Vagina (tissue), 2 donors: ENCODE results near the gene ZC3H4.

Experiments
- POLR2A ChIP-seq, 2 donors: fragments of 450-650 bp; IDR thresholded peaks; one replicate each; pipeline ENCODE4 v1.6.1; 2017; ENCODE audit warnings: antibody characterized with exemption in 2 of 2, mild to moderate bottlenecking in 2 of 2, moderate library complexity in 2 of 2
- TF ChIP-seq, protein P1 (sequence below), 3 experiments: fragments of 450-650 bp in 2 of 3; fragments of 200-600 bp in 1 of 3; sonication (generic) in 1 of 3; IDR thresholded peaks; one replicate each; pipeline ENCODE4 v1.5.1; 2017 to 2019; ENCODE audit warnings: antibody characterized with exemption in 3 of 3, mild to moderate bottlenecking in 2 of 3, moderate library complexity in 2 of 3

DNA sequence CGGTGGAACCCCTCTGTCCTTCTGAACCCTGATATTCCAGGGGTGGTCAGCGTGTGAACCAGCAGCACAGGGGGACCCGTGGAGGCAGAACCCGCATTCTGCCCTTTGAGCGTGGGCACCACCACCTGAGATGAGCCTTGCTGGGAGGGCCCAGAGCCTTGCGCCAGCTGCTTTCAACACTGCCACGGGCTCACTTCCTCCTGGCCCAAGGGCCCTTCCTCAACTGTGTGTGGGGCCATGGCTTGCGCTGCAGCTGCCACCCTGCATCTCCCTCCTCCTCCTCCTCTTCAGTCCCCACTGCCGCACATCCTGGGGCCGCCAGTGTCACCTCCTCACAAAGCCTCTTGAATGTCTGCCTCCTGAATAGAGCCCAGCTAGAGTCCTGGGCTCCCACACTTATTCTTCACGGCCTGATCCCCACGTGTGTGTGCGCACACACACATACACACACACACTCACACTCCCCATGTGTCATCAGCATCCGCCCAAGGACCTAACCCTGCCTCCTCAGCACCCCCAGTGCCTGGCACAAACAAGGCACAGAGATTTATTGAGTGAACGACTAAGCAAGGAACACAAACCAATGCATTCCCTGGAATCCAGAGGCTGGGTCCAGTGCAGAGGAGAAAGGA lies 38.3 kb downstream of the ZC3H4 start:
- TF ChIP-seq, protein P1, sequence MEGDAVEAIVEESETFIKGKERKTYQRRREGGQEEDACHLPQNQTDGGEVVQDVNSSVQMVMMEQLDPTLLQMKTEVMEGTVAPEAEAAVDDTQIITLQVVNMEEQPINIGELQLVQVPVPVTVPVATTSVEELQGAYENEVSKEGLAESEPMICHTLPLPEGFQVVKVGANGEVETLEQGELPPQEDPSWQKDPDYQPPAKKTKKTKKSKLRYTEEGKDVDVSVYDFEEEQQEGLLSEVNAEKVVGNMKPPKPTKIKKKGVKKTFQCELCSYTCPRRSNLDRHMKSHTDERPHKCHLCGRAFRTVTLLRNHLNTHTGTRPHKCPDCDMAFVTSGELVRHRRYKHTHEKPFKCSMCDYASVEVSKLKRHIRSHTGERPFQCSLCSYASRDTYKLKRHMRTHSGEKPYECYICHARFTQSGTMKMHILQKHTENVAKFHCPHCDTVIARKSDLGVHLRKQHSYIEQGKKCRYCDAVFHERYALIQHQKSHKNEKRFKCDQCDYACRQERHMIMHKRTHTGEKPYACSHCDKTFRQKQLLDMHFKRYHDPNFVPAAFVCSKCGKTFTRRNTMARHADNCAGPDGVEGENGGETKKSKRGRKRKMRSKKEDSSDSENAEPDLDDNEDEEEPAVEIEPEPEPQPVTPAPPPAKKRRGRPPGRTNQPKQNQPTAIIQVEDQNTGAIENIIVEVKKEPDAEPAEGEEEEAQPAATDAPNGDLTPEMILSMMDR (IDR thresholded peaks at IDR 0.05) = no peak
- no peak for TF ChIP-seq POLR2A (IDR thresholded peaks at IDR 0.05)
